Lung (tissue), 12 donors: ENCODE measurements around the gene GRID1. TPM values are rescaled to one million over a fixed set of nuclear protein-coding genes. Genes with fewer than 3 reads are reported as not detected.

Experiments used
- ATAC-seq: fragments of 200-7000 bp; cut with Tn5 transposase; one replicate; pipeline ENCODE4 v1.9.1; 2020; ENCODE audit warnings: moderate number of reproducible peaks; ENCODE audit not compliant: insufficient read depth, low FRiP score
- DNase-seq, 3 donors: peaks; one replicate each; pipeline ENCODE4 v3.0.0-alpha.2; 2013 to 2017
- H3K27ac ChIP-seq, 2 donors: one replicate each; pipeline ENCODE4 v1.5.1; 2013; ENCODE audit warnings: mild to moderate bottlenecking in 2 of 2, moderate library complexity in 2 of 2, control low read depth in 1 of 2, inconsistent platforms in 1 of 2, low read depth in 1 of 2, low read length in 1 of 2
- H3K27me3 ChIP-seq, 3 donors: one replicate each; pipeline ENCODE4 v1.5.1; 2013; ENCODE audit warnings: low read length in 2 of 3; ENCODE audit not compliant: control insufficient read depth in 3 of 3, insufficient read depth in 3 of 3
- H3K36me3 ChIP-seq, 4 donors: one replicate each; pipeline ENCODE4 v1.5.1; 2013; ENCODE audit warnings: low read length in 4 of 4, mild to moderate bottlenecking in 1 of 4, moderate library complexity in 1 of 4; ENCODE audit not compliant: control insufficient read depth in 4 of 4, insufficient read depth in 4 of 4
- H3K4me1 ChIP-seq, 5 donors: one replicate each; pipeline ENCODE4 v1.5.1; 2013; ENCODE audit warnings: low read length in 5 of 5, mild to moderate bottlenecking in 2 of 5, moderate library complexity in 1 of 5; ENCODE audit not compliant: control insufficient read depth in 5 of 5, insufficient read depth in 5 of 5
- H3K4me3 ChIP-seq: one replicate; pipeline ENCODE4 v1.5.1; 2013; ENCODE audit warnings: mild to moderate bottlenecking, control low read depth, moderate library complexity
- H3K9ac ChIP-seq, 2 donors: one replicate each; pipeline ENCODE4 v1.5.1; 2013; ENCODE audit warnings: low read length in 2 of 2, control low read depth in 1 of 2; ENCODE audit not compliant: insufficient read depth in 1 of 2
- H3K9me3 ChIP-seq, 4 donors: one replicate each; pipeline ENCODE4 v1.5.1; 2013; ENCODE audit warnings: low read length in 3 of 4, mild to moderate bottlenecking in 1 of 4, moderate library complexity in 1 of 4; ENCODE audit not compliant: control insufficient read depth in 4 of 4, insufficient read depth in 3 of 4
- CTCF ChIP-seq: IDR thresholded peaks from 2 replicates; pipeline ENCODE4 v1.5.1; 2012; ENCODE audit warnings: mild to moderate bottlenecking; ENCODE audit errors: control extremely low read depth, extremely low read depth
- WGBS, 2 donors: extraction: QIAGEN DNeasy Blood & Tissue Kit; methylation state at CpG; one replicate each; pipeline ENCODE4 v1.1.7; 2013; 5-methylcytosine and 5-hydroxymethylcytosine counted together
- polyA plus RNA-seq, 2 donors: library from polyadenylated mRNA; stranded (reverse); fragments of 200-250 nt; gene quantifications; one replicate each; pipeline ENCODE4 v1.2.1, GENCODE V29; 2013
- total RNA-seq, 2 donors: library from RNA; depleted of rRNA in 1 of 2; stranded (reverse); fragments of >200 nt in 1 of 2; gene quantifications; one replicate each; pipeline ENCODE4 v1.2.1, GENCODE V29; 2014 to 2021
- donor health status: control.
- donor health status: control.
- donor health status: Bipolar disorder and iron deficiency.
- donor health status: healthy.
- donor health status: DM: yes; HTN: yes; CAD: no.

Gene GRID1
- total and polyA plus RNA-seq, 4 donors, result 1.1 to 3.6 (median 2.2) TPM

GRCh38 chr10:86188326-86188725, 178.3 kb downstream of the GRID1 start:
- H3K36me3 ChIP-seq, result no peaks in the 10 kb centered on the region
- no peak overlapping the region for H3K4me3 ChIP-seq
- no peaks in the 10 kb centered on the region for H3K9me3 ChIP-seq
- TF ChIP-seq CTCF, result no peak
- no peak overlapping the region for H3K27ac ChIP-seq
- DNase-seq (no peak), ATAC-seq (no peak)
- peaks cover 0 to 6% (median 2%) of the 10 kb centered on the region in 3 donors for H3K27me3 ChIP-seq
- H3K4me1 ChIP-seq, result no peaks in the 10 kb centered on the region
- 67 to 77% methylated on average over 3 of the region's 3 CpGs for WGBS, 2 donors
- H3K9ac ChIP-seq, result no peak overlapping the region

- H3K9me3 ChIP-seq, result no peaks in the 10 kb centered on the region
- H3K4me1 ChIP-seq, result no peaks in the 10 kb centered on the region
- TF ChIP-seq CTCF, result no peak
- H3K9ac ChIP-seq, result no peak overlapping the region
- H3K36me3 ChIP-seq, result no peaks in the 10 kb centered on the region
- 92 to 93% methylated on average over 8 of the region's 8 CpGs for WGBS, 2 donors
- no peak overlapping the region for H3K4me3 ChIP-seq
- DNase-seq (no peak), ATAC-seq (no peak)
- H3K27me3 ChIP-seq, result peaks cover 0 to 6% (median 2%) of the 10 kb centered on the region in 3 donors
- H3K27ac ChIP-seq, result no peak overlapping the region
These were observed 178.9 kb downstream of the GRID1 start for GRCh38 chr10:86187499-86188239.

GRCh38 chr10:86186633-86187032, 180.0 kb downstream of the GRID1 start:
- no peak for TF ChIP-seq CTCF
- ATAC-seq, result no peak
- Histone ChIP-seq H3K36me3 (no peaks in the 10 kb centered on the region), H3K27ac (no peak overlapping the region), H3K4me1 (no peaks in the 10 kb centered on the region), H3K9me3 (no peaks in the 10 kb centered on the region), H3K9ac (no peak overlapping the region), H3K27me3 (peaks cover 0 to 6% (median 2%) of the 10 kb centered on the region in 3 donors), H3K4me3 (no peak overlapping the region)
- DNase-seq, result no peak
- 44 to 89% methylated on average over 1 of the region's 1 CpG for WGBS, 2 donors
